GM12878 (cell line): ENCODE data around the gene MAPKAPK3. TPM values are rescaled to one million over a fixed set of nuclear protein-coding genes. Genes with fewer than 3 reads are reported as not detected.

Experiments used
- CHD4 ChIP-seq: fragments of 200-600 bp; sonication (generic); IDR thresholded peaks from 2 replicates; pipeline ENCODE4 v1.6.1; 2016; ENCODE audit warnings: mild to moderate bottlenecking
- ESRRA ChIP-seq: IDR thresholded peaks from 2 replicates; pipeline ENCODE4 v1.6.1; 2012; ENCODE audit warnings: mild to moderate bottlenecking, low read length, improper control_type of control experiment
- HCFC1 ChIP-seq: fragments of 150-350 bp; IDR thresholded peaks from 2 replicates; pipeline ENCODE4 v1.6.1; 2014; ENCODE audit warnings: low read length
- JUND ChIP-seq: IDR thresholded peaks from 2 replicates; pipeline ENCODE4 v1.6.1; 2012; ENCODE audit warnings: low read depth, mild to moderate bottlenecking, low read length, improper control_type of control experiment, moderate library complexity
- MXI1 ChIP-seq: fragments of 150-350 bp; IDR thresholded peaks from 2 replicates; pipeline ENCODE4 v1.6.1; 2011; ENCODE audit warnings: low read depth, mild to moderate bottlenecking, inconsistent platforms, low read length, improper control_type of control experiment
- RAD21 ChIP-seq: IDR thresholded peaks from 2 replicates; pipeline ENCODE4 v1.6.1; 2011; ENCODE audit warnings: mild to moderate bottlenecking, low read depth, low read length, moderate library complexity; ENCODE audit not compliant: insufficient read depth
- RBBP5 ChIP-seq: fragments of 200-600 bp; sonication (generic); conservative IDR thresholded peaks from 2 replicates; pipeline ENCODE4 v1.6.1; 2016
- SREBF1 ChIP-seq: IDR thresholded peaks from 2 replicates; pipeline ENCODE4 v1.6.1; 2012; ENCODE audit warnings: mild to moderate bottlenecking, low read length
- SREBF2 ChIP-seq: IDR thresholded peaks from 2 replicates; pipeline ENCODE4 v1.6.1; 2012; ENCODE audit warnings: mild to moderate bottlenecking, low read length
- YY1 ChIP-seq: IDR thresholded peaks from 2 replicates; pipeline ENCODE4 v1.6.1; 2011; ENCODE audit warnings: low read depth, mild to moderate bottlenecking, low read length
- ZNF274 ChIP-seq: IDR thresholded peaks from one replicate; pipeline ENCODE4 v1.8.0; 2011; ENCODE audit not compliant: insufficient read length, insufficient read depth
- polyA plus RNA-seq, 11 experiments: library from polyadenylated mRNA; depleted of rRNA in 4 of 11; unstranded in 6 of 11; stranded (reverse) in 5 of 11; fragments of >200 nt; fragmentation: Nextera tagmentation in 4 of 11; fragmentation: Illumina TruSeq in 1 of 11; extraction: Ambion mirVana in 4 of 11; extraction: Trizol in 1 of 11; gene quantifications; 1 replicate in 1 of 11; 2 replicates in 10 of 11; pipeline versions ENCODE4 v1.2.1 to v1.2.3, GENCODE V29; 2011 to 2016; ENCODE audit warnings: inconsistent platforms in 2 of 11, missing spikeins in 2 of 11, low read depth in 1 of 11
- total RNA-seq, 4 experiments: library from RNA; depleted of rRNA in 3 of 4; stranded (reverse); fragments of >200 nt in 3 of 4; fragmentation: Illumina TruSeq in 1 of 4; extraction: Trizol in 1 of 4; gene quantifications; 2 replicates each; pipeline versions ENCODE4 v1.2.1 to v1.2.3, GENCODE V29; 2013 to 2021
- TF ChIP-seq, protein P1 (sequence below): IDR thresholded peaks from 2 replicates; pipeline ENCODE4 v1.6.1; 2011; ENCODE audit warnings: low read depth, low read length, improper control_type of control experiment, borderline replicate concordance
- TF ChIP-seq, protein P2 (sequence below): IDR thresholded peaks from 2 replicates; pipeline ENCODE4 v1.6.1; 2012; ENCODE audit warnings: mild to moderate bottlenecking, low read depth, low read length
- TF ChIP-seq, protein P3 (sequence below): fragments of 450-650 bp; formaldehyde crosslinking; IDR thresholded peaks from 2 replicates; pipeline ENCODE4 v1.4.0; 2022; ENCODE audit warnings: mild to moderate bottlenecking, moderate library complexity
- TF ChIP-seq, protein P4 (sequence below): fragments of 450-650 bp; IDR thresholded peaks from 2 replicates; pipeline ENCODE4 v1.6.1; 2018; ENCODE audit warnings: mild to moderate bottlenecking, low read depth, moderate library complexity; ENCODE audit not compliant: partially characterized antibody
- TF ChIP-seq, protein P5 (sequence below): fragments of 450-650 bp; IDR thresholded peaks from 2 replicates; pipeline ENCODE4 v1.6.1; 2016; ENCODE audit warnings: mild to moderate bottlenecking
- TF ChIP-seq, protein P6 (sequence below): fragments of 450-650 bp; IDR thresholded peaks from 2 replicates; pipeline ENCODE4 v1.6.1; 2014; ENCODE audit warnings: mild to moderate bottlenecking

Gene MAPKAPK3
- total and polyA plus RNA-seq, 10 of the 15 experiments (the other 5 are each of a cell fraction or from before 2014, with no cell fraction given) = 7.9 to 66.0 (median 39.0) TPM

DNA sequence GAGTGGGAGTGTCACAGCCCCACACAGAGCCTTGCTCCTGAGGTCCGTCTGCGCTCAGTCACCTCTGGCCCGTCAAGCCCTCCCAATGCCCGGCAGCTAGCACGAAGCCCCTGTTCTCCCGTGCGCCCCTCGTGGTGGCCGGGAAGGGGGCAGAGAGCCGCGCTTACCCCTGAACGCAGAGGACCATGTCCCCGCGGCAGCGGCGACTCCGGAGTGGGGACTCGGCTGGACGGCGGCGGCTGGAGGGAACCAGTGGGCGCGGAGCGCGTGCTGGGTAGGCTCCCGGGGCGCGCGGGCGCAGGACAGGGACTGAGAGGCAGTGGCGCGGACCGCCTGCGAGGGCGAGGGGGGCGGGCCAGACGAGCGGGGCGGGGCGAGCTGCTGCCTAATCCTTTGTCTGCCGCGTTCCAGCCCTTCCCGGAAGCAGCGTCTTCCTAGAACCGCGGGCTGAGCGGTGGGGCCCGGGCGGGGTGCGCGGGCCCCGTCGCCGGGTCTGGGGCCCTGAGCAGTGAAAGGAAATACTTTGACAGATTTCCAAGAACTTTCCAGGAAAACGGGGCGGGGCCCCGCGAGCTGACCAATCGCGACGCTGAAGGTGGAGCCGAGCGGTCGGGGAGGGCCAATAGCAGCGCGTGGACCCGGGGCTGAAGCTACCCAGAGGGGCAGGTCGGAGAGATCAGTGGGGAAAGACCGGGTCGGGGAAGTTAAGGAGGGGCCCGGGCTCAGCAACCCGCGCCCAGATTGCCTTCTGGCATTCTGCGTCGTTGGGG is 5.3 kb upstream of the MAPKAPK3 start, which contains the start of gene CISH (continued):
- TF ChIP-seq, protein P1, sequence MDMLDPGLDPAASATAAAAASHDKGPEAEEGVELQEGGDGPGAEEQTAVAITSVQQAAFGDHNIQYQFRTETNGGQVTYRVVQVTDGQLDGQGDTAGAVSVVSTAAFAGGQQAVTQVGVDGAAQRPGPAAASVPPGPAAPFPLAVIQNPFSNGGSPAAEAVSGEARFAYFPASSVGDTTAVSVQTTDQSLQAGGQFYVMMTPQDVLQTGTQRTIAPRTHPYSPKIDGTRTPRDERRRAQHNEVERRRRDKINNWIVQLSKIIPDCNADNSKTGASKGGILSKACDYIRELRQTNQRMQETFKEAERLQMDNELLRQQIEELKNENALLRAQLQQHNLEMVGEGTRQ = no peak
- TF ChIP-seq, protein P2, sequence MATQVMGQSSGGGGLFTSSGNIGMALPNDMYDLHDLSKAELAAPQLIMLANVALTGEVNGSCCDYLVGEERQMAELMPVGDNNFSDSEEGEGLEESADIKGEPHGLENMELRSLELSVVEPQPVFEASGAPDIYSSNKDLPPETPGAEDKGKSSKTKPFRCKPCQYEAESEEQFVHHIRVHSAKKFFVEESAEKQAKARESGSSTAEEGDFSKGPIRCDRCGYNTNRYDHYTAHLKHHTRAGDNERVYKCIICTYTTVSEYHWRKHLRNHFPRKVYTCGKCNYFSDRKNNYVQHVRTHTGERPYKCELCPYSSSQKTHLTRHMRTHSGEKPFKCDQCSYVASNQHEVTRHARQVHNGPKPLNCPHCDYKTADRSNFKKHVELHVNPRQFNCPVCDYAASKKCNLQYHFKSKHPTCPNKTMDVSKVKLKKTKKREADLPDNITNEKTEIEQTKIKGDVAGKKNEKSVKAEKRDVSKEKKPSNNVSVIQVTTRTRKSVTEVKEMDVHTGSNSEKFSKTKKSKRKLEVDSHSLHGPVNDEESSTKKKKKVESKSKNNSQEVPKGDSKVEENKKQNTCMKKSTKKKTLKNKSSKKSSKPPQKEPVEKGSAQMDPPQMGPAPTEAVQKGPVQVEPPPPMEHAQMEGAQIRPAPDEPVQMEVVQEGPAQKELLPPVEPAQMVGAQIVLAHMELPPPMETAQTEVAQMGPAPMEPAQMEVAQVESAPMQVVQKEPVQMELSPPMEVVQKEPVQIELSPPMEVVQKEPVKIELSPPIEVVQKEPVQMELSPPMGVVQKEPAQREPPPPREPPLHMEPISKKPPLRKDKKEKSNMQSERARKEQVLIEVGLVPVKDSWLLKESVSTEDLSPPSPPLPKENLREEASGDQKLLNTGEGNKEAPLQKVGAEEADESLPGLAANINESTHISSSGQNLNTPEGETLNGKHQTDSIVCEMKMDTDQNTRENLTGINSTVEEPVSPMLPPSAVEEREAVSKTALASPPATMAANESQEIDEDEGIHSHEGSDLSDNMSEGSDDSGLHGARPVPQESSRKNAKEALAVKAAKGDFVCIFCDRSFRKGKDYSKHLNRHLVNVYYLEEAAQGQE = no peak
- TF ChIP-seq MXI1 (peak; percentile 26; the same call in 1 of the 2 replicates), YY1 (0 out of 2 replicates have a peak, but pooled peaks have one; percentile 6), SREBF2 (no peak), SREBF1 (no peak), JUND (no peak), ZNF274 (no peak), HCFC1 (no peak), CHD4 (no peak), RBBP5 (no peak), RAD21 (no peak), ESRRA (no peak)
- TF ChIP-seq, protein P3, sequence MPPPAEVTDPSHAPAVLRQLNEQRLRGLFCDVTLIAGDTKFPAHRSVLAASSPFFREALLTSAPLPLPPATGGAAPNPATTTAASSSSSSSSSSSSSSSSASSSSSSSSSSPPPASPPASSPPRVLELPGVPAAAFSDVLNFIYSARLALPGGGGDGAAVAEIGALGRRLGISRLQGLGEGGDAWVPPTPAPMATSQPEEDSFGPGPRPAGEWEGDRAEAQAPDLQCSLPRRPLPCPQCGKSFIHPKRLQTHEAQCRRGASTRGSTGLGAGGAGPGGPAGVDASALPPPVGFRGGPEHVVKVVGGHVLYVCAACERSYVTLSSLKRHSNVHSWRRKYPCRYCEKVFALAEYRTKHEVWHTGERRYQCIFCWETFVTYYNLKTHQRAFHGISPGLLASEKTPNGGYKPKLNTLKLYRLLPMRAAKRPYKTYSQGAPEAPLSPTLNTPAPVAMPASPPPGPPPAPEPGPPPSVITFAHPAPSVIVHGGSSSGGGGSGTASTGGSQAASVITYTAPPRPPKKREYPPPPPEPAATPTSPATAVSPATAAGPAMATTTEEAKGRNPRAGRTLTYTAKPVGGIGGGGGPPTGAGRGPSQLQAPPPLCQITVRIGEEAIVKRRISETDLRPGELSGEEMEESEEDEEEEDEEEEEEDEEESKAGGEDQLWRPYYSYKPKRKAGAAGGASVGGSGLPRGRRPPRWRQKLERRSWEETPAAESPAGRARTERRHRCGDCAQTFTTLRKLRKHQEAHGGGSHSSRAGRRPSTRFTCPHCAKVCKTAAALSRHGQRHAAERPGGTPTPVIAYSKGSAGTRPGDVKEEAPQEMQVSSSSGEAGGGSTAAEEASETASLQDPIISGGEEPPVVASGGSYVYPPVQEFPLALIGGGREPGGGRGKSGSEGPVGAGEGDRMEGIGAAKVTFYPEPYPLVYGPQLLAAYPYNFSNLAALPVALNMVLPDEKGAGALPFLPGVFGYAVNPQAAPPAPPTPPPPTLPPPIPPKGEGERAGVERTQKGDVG (CRISPR knock-in tag) = no peak
- TF ChIP-seq, protein P4, sequence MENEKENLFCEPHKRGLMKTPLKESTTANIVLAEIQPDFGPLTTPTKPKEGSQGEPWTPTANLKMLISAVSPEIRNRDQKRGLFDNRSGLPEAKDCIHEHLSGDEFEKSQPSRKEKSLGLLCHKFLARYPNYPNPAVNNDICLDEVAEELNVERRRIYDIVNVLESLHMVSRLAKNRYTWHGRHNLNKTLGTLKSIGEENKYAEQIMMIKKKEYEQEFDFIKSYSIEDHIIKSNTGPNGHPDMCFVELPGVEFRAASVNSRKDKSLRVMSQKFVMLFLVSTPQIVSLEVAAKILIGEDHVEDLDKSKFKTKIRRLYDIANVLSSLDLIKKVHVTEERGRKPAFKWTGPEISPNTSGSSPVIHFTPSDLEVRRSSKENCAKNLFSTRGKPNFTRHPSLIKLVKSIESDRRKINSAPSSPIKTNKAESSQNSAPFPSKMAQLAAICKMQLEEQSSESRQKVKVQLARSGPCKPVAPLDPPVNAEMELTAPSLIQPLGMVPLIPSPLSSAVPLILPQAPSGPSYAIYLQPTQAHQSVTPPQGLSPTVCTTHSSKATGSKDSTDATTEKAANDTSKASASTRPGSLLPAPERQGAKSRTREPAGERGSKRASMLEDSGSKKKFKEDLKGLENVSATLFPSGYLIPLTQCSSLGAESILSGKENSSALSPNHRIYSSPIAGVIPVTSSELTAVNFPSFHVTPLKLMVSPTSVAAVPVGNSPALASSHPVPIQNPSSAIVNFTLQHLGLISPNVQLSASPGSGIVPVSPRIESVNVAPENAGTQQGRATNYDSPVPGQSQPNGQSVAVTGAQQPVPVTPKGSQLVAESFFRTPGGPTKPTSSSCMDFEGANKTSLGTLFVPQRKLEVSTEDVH = no peak
- TF ChIP-seq, protein P5, sequence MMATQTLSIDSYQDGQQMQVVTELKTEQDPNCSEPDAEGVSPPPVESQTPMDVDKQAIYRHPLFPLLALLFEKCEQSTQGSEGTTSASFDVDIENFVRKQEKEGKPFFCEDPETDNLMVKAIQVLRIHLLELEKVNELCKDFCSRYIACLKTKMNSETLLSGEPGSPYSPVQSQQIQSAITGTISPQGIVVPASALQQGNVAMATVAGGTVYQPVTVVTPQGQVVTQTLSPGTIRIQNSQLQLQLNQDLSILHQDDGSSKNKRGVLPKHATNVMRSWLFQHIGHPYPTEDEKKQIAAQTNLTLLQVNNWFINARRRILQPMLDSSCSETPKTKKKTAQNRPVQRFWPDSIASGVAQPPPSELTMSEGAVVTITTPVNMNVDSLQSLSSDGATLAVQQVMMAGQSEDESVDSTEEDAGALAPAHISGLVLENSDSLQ = no peak
- TF ChIP-seq, protein P6, sequence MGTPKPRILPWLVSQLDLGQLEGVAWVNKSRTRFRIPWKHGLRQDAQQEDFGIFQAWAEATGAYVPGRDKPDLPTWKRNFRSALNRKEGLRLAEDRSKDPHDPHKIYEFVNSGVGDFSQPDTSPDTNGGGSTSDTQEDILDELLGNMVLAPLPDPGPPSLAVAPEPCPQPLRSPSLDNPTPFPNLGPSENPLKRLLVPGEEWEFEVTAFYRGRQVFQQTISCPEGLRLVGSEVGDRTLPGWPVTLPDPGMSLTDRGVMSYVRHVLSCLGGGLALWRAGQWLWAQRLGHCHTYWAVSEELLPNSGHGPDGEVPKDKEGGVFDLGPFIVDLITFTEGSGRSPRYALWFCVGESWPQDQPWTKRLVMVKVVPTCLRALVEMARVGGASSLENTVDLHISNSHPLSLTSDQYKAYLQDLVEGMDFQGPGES = peak; percentile 35; the same call in 1 of the 2 replicates
